Measurements from ENCODE around the gene LRRC43. TPM values are rescaled to one million over a fixed set of nuclear protein-coding genes. Genes with fewer than 3 reads are reported as not detected.
A peak's percentile ranks its signal among the peaks of the same experiment; 100 is the strongest.

Gene LRRC43
- total RNA-seq, 4 donors from 2014 or later = 0.64 TPM; not detected in 3

DNA sequence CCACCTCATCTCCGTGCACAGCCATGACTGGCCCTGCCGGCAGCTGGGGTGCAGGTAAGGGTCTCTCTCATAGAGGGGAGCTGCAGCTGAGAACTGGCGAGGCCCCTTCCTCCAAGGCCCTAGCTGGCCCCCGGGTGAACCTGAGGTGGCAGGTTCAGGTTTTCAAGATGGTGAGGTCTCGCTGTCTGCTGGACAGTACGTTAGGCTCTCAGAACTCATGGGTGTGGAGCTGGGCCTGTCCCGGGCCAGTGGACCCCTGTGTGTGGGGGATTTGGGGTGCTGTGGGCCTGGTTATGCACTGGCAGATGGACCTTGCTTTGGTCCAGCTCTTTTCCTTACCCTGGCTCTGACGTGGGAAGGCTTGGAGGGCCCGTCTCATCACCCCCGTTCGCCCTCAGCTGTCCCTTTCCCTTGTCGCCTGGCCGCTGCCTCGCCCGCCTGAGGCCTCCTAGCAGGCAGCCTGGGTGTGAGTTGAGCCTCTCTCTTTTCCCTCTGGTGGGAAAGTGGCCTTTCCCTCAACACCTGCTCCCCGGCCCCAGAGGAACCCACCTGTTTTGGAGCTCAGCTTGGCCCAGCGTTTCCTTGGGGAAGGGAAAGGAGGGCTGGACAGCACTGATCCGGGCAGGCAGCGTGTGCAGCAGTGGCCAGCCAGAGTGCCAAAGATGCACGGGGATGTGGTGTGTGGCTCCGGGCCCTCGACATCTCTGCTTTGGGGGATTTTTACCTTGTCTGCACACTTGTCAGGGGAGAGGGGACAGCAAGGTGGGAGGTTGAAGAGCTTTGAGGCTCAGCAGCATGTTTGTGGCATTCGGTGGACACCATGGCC is 37.2 kb upstream of the LRRC43 start:
- no peak for DNase-seq
- in situ Hi-C loops (cut with MboI; ENCODE audit: low pct_ligation_motif_present in 1 of 4, low pct_unique_long_range_greater_than_20kb in 1 of 4, low sequenced_read_pairs in 3 of 4) = no loop called here
- 86% methylated on average over 20 of the region's 23 CpGs; no CpG with 5 or more reads in 1 of the 2 donors for WGBS, 2 donors (ENCODE audit: low coverage in 1 of 2)

DNA sequence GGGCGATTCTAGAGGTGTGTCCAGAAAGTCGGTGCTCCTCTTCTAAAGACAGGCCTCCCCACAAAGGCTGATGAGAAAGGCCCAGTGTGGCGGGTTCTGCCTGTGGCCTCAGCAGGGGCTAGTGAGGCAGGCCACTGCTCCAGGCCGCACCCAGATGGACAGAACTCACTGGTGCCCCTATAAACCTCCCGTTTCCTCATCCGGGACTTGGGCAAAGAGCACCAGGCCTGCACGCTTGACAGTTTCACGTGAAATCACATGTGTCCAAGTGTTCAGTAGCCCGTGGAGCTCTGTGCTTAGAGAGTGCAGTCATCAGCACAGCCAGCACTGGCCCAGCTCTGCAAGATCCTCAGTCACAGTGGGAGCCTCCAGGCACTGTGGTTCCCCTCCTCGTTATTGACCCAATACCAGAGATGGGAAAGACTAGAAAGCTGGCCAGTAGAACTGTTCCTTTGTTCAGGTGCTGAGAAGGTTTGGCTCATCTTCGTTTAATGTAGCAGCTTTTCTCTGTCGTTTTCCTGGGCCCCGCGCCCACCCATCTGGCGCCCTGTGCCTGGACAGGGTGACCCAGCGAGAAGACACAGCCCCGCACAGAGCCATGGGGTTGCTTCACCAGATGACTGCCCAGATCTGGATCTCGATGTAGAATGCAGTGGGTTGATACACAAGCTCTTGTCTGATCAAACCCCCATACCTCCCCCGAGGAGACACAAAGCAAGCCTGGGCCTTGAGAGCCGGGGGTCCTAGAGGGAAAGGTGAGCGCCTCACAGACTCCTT is 35.2 kb upstream of the LRRC43 start:
- in situ Hi-C loops (cut with MboI; ENCODE audit: low pct_ligation_motif_present in 1 of 4, low pct_unique_long_range_greater_than_20kb in 1 of 4, low sequenced_read_pairs in 3 of 4) (no loop called here), intact Hi-C loops (cut with DNase I; ENCODE audit: low total_unique reads) (no loop called here)
- peak in 1 of 3 donors; percentile 29 for TF ChIP-seq POLR2AphosphoS5 (IDR thresholded peaks at IDR 0.05)
- TF ChIP-seq POLR2A (IDR thresholded peaks at IDR 0.05) = no peak
- H3K4me1 ChIP-seq = peaks cover 0 to 3% (median 0%) of the 10 kb centered on the region in 4 donors
- WGBS, 2 donors (ENCODE audit: low coverage in 1 of 2) = 66% methylated on average over 19 of the region's 21 CpGs; no CpG with 5 or more reads in 1 of the 2 donors
- DNase-seq = no peak
- H3K9me3 ChIP-seq = no peaks in the 10 kb centered on the region
- no peak overlapping the region for H3K4me3 ChIP-seq
- no peaks in the 10 kb centered on the region for H3K27me3 ChIP-seq
- no peak overlapping the region for H3K27ac ChIP-seq
- H3K36me3 ChIP-seq = peaks cover 0 to 8% (median 3%) of the 10 kb centered on the region in 4 donors

More for the DNA sequence above, 37.2 kb upstream of the LRRC43 start:
- H3K36me3 ChIP-seq = peaks cover 0 to 28% (median 20%) of the 10 kb centered on the region in 4 donors
- no peaks in the 10 kb centered on the region for H3K9me3 ChIP-seq
- TF ChIP-seq POLR2AphosphoS5 (IDR thresholded peaks at IDR 0.05) (no peak), EP300 (IDR thresholded peaks at IDR 0.05; ENCODE audit: low read depth) (no peak)
- no peaks in the 10 kb centered on the region for H3K27me3 ChIP-seq
- H3K4me1 ChIP-seq = no peaks in the 10 kb centered on the region
- H3K27ac ChIP-seq = no peak overlapping the region
- no peak overlapping the region for H3K4me3 ChIP-seq
- intact Hi-C loops (cut with DNase I; ENCODE audit: low total_unique reads) = no loop called here

DNA sequence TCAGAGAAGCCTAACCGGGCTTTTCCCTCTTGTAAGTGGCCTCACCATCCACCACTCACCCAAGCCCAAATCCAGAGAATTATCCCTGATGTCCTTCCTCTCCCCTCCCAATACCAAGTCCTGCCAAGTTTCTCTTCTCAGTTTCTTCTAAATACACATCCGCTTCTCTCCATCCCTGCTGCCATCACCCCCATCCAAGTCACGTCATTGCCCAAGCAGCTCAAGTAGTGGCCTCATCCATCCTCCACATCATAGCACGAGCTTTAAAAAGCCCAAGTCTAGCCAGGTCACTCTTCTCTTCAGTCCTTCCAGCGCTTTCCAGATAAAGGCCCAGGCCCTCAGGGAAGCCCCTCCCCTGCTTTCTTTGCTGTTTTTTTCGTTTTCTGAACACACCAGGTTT is 34.3 kb upstream of the LRRC43 start:
- H3K36me3 ChIP-seq = no peaks in the 10 kb centered on the region
- TF ChIP-seq, protein P1, sequence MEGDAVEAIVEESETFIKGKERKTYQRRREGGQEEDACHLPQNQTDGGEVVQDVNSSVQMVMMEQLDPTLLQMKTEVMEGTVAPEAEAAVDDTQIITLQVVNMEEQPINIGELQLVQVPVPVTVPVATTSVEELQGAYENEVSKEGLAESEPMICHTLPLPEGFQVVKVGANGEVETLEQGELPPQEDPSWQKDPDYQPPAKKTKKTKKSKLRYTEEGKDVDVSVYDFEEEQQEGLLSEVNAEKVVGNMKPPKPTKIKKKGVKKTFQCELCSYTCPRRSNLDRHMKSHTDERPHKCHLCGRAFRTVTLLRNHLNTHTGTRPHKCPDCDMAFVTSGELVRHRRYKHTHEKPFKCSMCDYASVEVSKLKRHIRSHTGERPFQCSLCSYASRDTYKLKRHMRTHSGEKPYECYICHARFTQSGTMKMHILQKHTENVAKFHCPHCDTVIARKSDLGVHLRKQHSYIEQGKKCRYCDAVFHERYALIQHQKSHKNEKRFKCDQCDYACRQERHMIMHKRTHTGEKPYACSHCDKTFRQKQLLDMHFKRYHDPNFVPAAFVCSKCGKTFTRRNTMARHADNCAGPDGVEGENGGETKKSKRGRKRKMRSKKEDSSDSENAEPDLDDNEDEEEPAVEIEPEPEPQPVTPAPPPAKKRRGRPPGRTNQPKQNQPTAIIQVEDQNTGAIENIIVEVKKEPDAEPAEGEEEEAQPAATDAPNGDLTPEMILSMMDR (IDR thresholded peaks at IDR 0.05) = no peak
- TF ChIP-seq POLR2AphosphoS5 (IDR thresholded peaks at IDR 0.05) (no peak), POLR2A (IDR thresholded peaks at IDR 0.05) (no peak), EP300 (IDR thresholded peaks at IDR 0.05; ENCODE audit: low read depth) (no peak)
- no peak overlapping the region for H3K4me3 ChIP-seq
- no peak overlapping the region for H3K27ac ChIP-seq
- H3K4me1 ChIP-seq = peaks cover 0 to 3% (median 0%) of the 10 kb centered on the region in 4 donors
- no peaks in the 10 kb centered on the region for H3K9me3 ChIP-seq
- WGBS, 2 donors (ENCODE audit: low coverage in 1 of 2) = 40 to 44% methylated on average over 5 to 6 of the region's 6 CpGs
- in situ Hi-C loops (cut with MboI; ENCODE audit: low pct_ligation_motif_present in 1 of 4, low pct_unique_long_range_greater_than_20kb in 1 of 4, low sequenced_read_pairs in 3 of 4) = no loop called here
- no peaks in the 10 kb centered on the region for H3K27me3 ChIP-seq
- no peak for DNase-seq
- intact Hi-C loops (cut with DNase I; ENCODE audit: low total_unique reads) = no loop called here

DNA sequence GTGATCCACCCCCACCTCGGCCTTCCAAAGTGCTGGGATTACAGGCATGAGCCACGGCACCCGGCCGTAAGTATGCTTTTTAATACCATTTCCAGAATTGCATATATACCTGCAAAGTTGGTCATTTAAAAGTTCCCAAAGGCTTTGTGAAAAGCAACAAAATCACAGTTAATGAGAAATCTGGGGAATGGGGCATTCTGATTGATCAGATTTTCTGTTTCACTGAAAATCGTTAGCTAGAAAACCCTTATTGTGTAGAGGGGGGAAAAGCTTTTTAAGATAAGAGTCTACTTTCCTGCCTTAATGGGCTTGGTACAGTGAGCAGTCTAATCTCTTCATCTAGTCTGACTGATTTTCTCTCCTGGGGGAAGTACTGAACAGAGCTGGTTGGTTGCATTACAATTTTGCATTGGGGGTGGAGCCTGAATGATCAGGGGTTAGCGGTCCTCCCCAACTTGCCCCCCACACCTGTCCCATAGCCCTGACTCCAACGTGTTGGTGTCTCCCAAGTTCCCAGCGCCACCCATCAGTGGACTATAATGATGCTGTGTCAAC is 32.7 kb upstream of the LRRC43 start:
- intact Hi-C loops (cut with DNase I; ENCODE audit: low total_unique reads) = no loop called here
- no peak for TF ChIP-seq POLR2A (IDR thresholded peaks at IDR 0.05)
- no peak for TF ChIP-seq EP300 (IDR thresholded peaks at IDR 0.05; ENCODE audit: low read depth)
- TF ChIP-seq, protein P1 (IDR thresholded peaks at IDR 0.05) = no peak
- TF ChIP-seq POLR2AphosphoS5 (IDR thresholded peaks at IDR 0.05) = no peak
- H3K36me3 ChIP-seq = no peaks in the 10 kb centered on the region

DNA sequence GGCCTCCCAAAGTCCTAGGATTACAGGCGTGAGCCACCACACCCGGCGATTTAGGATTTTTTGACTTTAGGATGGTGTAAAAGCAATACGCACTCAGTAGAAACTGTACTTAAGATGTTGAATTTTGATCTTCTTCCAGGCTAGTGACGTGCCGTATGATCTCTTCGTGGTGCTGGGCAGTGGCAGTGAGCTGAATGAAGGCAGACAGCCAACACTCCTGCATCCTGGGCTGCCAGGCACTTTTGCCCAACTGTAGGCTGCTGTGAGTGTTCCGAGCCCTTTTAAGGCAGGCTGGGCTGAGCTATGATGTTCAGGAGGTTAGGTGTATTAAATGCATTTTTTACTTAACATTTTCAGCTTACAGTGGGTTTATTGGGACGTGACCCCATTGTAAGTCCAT is 30.2 kb upstream of the LRRC43 start:
- intact Hi-C loops (cut with DNase I; ENCODE audit: low total_unique reads) = no loop called here
- 84 to 93% methylated on average over 5 to 9 of the region's 9 CpGs for WGBS, 2 donors (ENCODE audit: low coverage in 1 of 2)

More for the DNA sequence above, 32.7 kb upstream of the LRRC43 start:
- in situ Hi-C loops (cut with MboI; ENCODE audit: low pct_ligation_motif_present in 1 of 4, low pct_unique_long_range_greater_than_20kb in 1 of 4, low sequenced_read_pairs in 3 of 4) = no loop called here
- no peak overlapping the region for H3K4me3 ChIP-seq
- H3K27ac ChIP-seq = no peak overlapping the region
- 33 to 75% methylated on average over 1 to 8 of the region's 8 CpGs for WGBS, 2 donors (ENCODE audit: low coverage in 1 of 2)
- H3K27me3 ChIP-seq = no peaks in the 10 kb centered on the region
- no peaks in the 10 kb centered on the region for H3K9me3 ChIP-seq
- no peak for DNase-seq
- H3K4me1 ChIP-seq = peaks cover 0 to 3% (median 0%) of the 10 kb centered on the region in 4 donors

More for the DNA sequence above, 30.2 kb upstream of the LRRC43 start:
- H3K9me3 ChIP-seq = no peaks in the 10 kb centered on the region
- no peak overlapping the region for H3K4me3 ChIP-seq
- H3K27ac ChIP-seq = no peak overlapping the region
- peaks cover 0 to 3% (median 0%) of the 10 kb centered on the region in 4 donors for H3K4me1 ChIP-seq
- in situ Hi-C loops (cut with MboI; ENCODE audit: low pct_ligation_motif_present in 1 of 4, low pct_unique_long_range_greater_than_20kb in 1 of 4, low sequenced_read_pairs in 3 of 4) = no loop called here
- H3K36me3 ChIP-seq = no peaks in the 10 kb centered on the region
- H3K27me3 ChIP-seq = no peaks in the 10 kb centered on the region
- DNase-seq = no peak
- TF ChIP-seq POLR2AphosphoS5 (IDR thresholded peaks at IDR 0.05) (no peak), POLR2A (IDR thresholded peaks at IDR 0.05) (no peak), EP300 (IDR thresholded peaks at IDR 0.05; ENCODE audit: low read depth) (no peak)
- TF ChIP-seq, protein P1 (IDR thresholded peaks at IDR 0.05) = no peak
